Upper lobe of left lung (tissue), 6 donors: ENCODE data around the gene M1AP. TPM values are rescaled to one million over a fixed set of nuclear protein-coding genes. Genes with fewer than 3 reads are reported as not detected.

ENCODE experiments used
- ATAC-seq, 2 donors: fragments of 200-7000 bp; cut with Tn5 transposase; one replicate each; pipeline ENCODE4 v1.9.1; 2022; ENCODE audit warnings: mild to moderate bottlenecking in 2 of 2, moderate library complexity in 2 of 2; ENCODE audit not compliant: low FRiP score in 2 of 2
- DNase-seq, 2 donors: peaks; one replicate each; pipeline ENCODE4 v3.0.0-alpha.2; 2019 to 2020
- H3K27ac ChIP-seq, 4 donors: fragments of 200-600 bp; sonication (generic); one replicate each; pipeline ENCODE4 v1.5.1; 2016 to 2019
- H3K27me3 ChIP-seq, 4 donors: fragments of 200-600 bp; sonication (generic); one replicate each; pipeline ENCODE4 v1.5.1; 2017 to 2019
- H3K36me3 ChIP-seq, 4 donors: fragments of 200-600 bp; sonication (generic); one replicate each; pipeline ENCODE4 v1.5.1; 2016 to 2019
- H3K4me1 ChIP-seq, 4 donors: fragments of 200-600 bp; sonication (generic); one replicate each; pipeline ENCODE4 v1.5.1; 2018 to 2019
- H3K4me3 ChIP-seq, 4 donors: fragments of 200-600 bp; sonication (generic); one replicate each; pipeline ENCODE4 v1.5.1; 2017 to 2019; ENCODE audit warnings: mild to moderate bottlenecking in 2 of 4, moderate library complexity in 1 of 4
- H3K9me3 ChIP-seq, 4 donors: fragments of 200-600 bp; sonication (generic); one replicate each; pipeline ENCODE4 v1.5.1; 2018 to 2019
- CTCF ChIP-seq, 6 experiments: fragments of 450-650 bp in 4 of 6; fragments of 200-600 bp in 2 of 6; sonication (generic) in 2 of 6; IDR thresholded peaks; one replicate each; pipeline ENCODE4 v1.5.1; 2016 to 2019; ENCODE audit warnings: antibody characterized with exemption in 6 of 6
- EP300 ChIP-seq, 4 donors: sonication (generic); formaldehyde crosslinking; IDR thresholded peaks; one replicate each; pipeline ENCODE4 v1.5.1; 2017; ENCODE audit warnings: antibody characterized with exemption in 4 of 4, control low read depth in 2 of 4
- POLR2A ChIP-seq, 4 donors: fragments of 450-650 bp; IDR thresholded peaks; one replicate each; pipeline ENCODE4 v1.5.1; 2016 to 2017; ENCODE audit warnings: antibody characterized with exemption in 4 of 4, mild to moderate bottlenecking in 2 of 4
- POLR2AphosphoS5 ChIP-seq, 2 donors: sonication (generic); formaldehyde crosslinking; IDR thresholded peaks; one replicate each; pipeline ENCODE4 v1.5.1; 2017; ENCODE audit warnings: antibody characterized with exemption in 2 of 2
- WGBS, 2 donors: methylation state at CpG; one replicate each; pipeline ENCODE4 v1.1.5; 2017 to 2018; 5-methylcytosine and 5-hydroxymethylcytosine counted together
- total RNA-seq, 6 donors: library from RNA; depleted of rRNA in 4 of 6; stranded (reverse); fragments of >200 nt in 4 of 6; gene quantifications; one replicate each; pipeline versions ENCODE4 v1.1.0 to v1.2.1, GENCODE V29; 2016 to 2021
- donor health status: DM: no; HTN: no; CAD: no; lungs with moderate emphysema.
- donor health status: DM: no; HTN: yes; CAD: no; lungs with severe emphysema.

The M1AP gene
- total RNA-seq, 6 donors from 2014 or later, result 0.91 to 6.3 (median 2.2) TPM; not detected in 2

- WGBS, 2 donors, result 64 to 68% methylated on average over 6 of the region's 6 CpGs
- ATAC-seq, result no peak
Measured at GRCh38 chr2:74618410-74619083, 29.6 kb downstream of the M1AP start.

GRCh38 chr2:74617122-74617521, 31.0 kb downstream of the M1AP start:
- no peak overlapping the region for H3K4me3 ChIP-seq
- ATAC-seq (no peak), DNase-seq (no peak)
- no peaks in the 10 kb centered on the region for H3K36me3 ChIP-seq
- H3K27me3 ChIP-seq, result no peaks in the 10 kb centered on the region
- H3K4me1 ChIP-seq, result peaks cover 0 to 2% (median 0%) of the 10 kb centered on the region in 4 donors
- no peaks in the 10 kb centered on the region for H3K9me3 ChIP-seq
- TF ChIP-seq CTCF (IDR thresholded peaks at IDR 0.05), result no peak
- TF ChIP-seq POLR2AphosphoS5 (IDR thresholded peaks at IDR 0.05), result no peak
- TF ChIP-seq EP300 (IDR thresholded peaks at IDR 0.05), result no peak
- TF ChIP-seq POLR2A (IDR thresholded peaks at IDR 0.05), result no peak
- no peak overlapping the region for H3K27ac ChIP-seq
- WGBS, 2 donors, result 88 to 91% methylated on average over 3 of the region's 3 CpGs

More at GRCh38 chr2:74618410-74619083, 29.6 kb downstream of the M1AP start:
- Histone ChIP-seq H3K4me1 (peaks cover 0 to 2% (median 0%) of the 10 kb centered on the region in 4 donors), H3K4me3 (no peak overlapping the region), H3K36me3 (no peaks in the 10 kb centered on the region), H3K9me3 (no peaks in the 10 kb centered on the region), H3K27ac (no peak overlapping the region), H3K27me3 (no peaks in the 10 kb centered on the region)
- TF ChIP-seq CTCF (IDR thresholded peaks at IDR 0.05) (no peak), EP300 (IDR thresholded peaks at IDR 0.05) (no peak), POLR2AphosphoS5 (IDR thresholded peaks at IDR 0.05) (no peak), POLR2A (IDR thresholded peaks at IDR 0.05) (no peak)
- DNase-seq, result no peak

- WGBS, 2 donors, result 65 to 72% methylated on average over 5 of the region's 5 CpGs
- TF ChIP-seq EP300 (IDR thresholded peaks at IDR 0.05), result no peak
- Histone ChIP-seq H3K9me3 (no peaks in the 10 kb centered on the region), H3K36me3 (no peaks in the 10 kb centered on the region), H3K4me1 (no peaks in the 10 kb centered on the region), H3K4me3 (no peak overlapping the region), H3K27ac (no peak overlapping the region), H3K27me3 (no peaks in the 10 kb centered on the region)
- ATAC-seq (no peak), DNase-seq (no peak)
Measured at GRCh38 chr2:74606927-74607326, 41.2 kb downstream of the M1AP start.

GRCh38 chr2:74603282-74604000, 44.7 kb downstream of the M1AP start:
- Histone ChIP-seq H3K27ac (no peak overlapping the region), H3K9me3 (no peaks in the 10 kb centered on the region), H3K4me3 (no peak overlapping the region), H3K4me1 (no peaks in the 10 kb centered on the region), H3K27me3 (no peaks in the 10 kb centered on the region), H3K36me3 (no peaks in the 10 kb centered on the region)
- DNase-seq (no peak), ATAC-seq (no peak)
- no peak for TF ChIP-seq CTCF (IDR thresholded peaks at IDR 0.05)
- no peak for TF ChIP-seq EP300 (IDR thresholded peaks at IDR 0.05)
- TF ChIP-seq POLR2A (IDR thresholded peaks at IDR 0.05), result no peak
- no peak for TF ChIP-seq POLR2AphosphoS5 (IDR thresholded peaks at IDR 0.05)
- 67 to 70% methylated on average over 7 of the region's 7 CpGs for WGBS, 2 donors

- no peak overlapping the region for H3K27ac ChIP-seq
- H3K4me1 ChIP-seq, result no peaks in the 10 kb centered on the region
- H3K27me3 ChIP-seq, result no peaks in the 10 kb centered on the region
- no peak for DNase-seq
- ATAC-seq, result no peak
- no peaks in the 10 kb centered on the region for H3K36me3 ChIP-seq
- no peak for TF ChIP-seq CTCF (IDR thresholded peaks at IDR 0.05)
- no peak for TF ChIP-seq EP300 (IDR thresholded peaks at IDR 0.05)
- TF ChIP-seq POLR2AphosphoS5 (IDR thresholded peaks at IDR 0.05), result no peak
- no peak for TF ChIP-seq POLR2A (IDR thresholded peaks at IDR 0.05)
- WGBS, 2 donors, result 31 to 50% methylated on average over 1 of the region's 1 CpG
- H3K9me3 ChIP-seq, result no peaks in the 10 kb centered on the region
- no peak overlapping the region for H3K4me3 ChIP-seq
Measured at GRCh38 chr2:74602586-74603281, 45.4 kb downstream of the M1AP start.
